A204.1 (cell line): ENCODE data around the gene SERPINB13.
"Not testable (repeated sequence)": the region's sequence is repeated elsewhere in the genome, so short reads cannot be mapped to it uniquely, and the experiment has no call there.

Source experiments
- FAIRE-seq: peaks from 2 replicates; lab custom pipeline; 2012; peaks lifted over from hg19 to GRCh38; lab: Jason Lieb, UNC

SERPINB13 gene

DNA sequence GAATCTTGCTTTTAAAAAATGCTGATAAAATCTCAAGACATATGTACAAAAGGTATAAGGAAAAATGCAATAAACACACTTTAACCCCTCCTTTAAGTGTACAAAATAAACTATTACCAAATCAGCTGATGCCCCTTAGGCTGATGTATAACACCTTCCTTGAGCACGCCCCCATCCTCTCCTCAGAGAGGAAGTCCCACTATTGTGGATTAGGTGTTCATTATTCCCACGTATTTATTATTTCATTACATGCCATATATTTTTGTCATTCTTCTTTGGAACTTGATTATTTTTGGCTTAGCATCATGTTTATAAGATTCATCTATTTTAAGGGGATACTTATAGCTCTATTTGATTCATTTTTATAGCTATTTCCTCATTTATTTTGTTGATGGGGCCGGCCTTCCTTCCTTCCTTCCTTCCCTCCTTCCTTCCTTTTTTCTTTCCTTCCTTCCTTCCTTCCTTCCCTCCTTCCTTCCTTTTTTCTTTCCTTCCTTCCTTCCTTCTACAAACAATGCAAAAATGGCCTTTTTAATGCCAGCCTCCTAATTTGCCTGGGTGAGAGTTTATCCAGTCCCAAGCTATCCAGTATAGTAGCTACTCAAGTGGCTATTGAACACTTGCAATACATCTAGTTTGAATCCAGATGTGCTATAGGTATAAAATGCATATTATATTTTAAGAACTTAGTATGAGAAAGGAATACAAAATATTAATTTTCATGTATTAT is 4.0 kb downstream of the SERPINB13 start:
- FAIRE-seq = no peak

DNA sequence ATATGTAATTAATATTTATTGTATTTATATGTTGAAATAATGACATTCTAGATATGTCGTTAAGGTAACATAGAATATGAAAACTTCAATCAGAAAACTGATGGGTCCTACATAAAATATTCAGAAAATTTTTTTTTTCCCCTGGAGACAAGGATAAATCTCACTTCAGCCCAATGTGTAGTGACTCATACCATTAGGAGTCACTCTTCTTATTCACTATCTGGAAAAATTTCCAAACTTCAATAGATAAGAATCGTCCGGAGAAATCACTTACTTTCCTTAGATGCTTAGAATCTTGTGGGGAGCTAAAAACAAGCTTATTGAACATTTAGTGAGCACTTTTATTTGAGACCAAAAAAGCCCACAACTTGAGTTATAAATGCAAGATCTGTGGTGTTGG is 4.6 kb downstream of the SERPINB13 start:
- FAIRE-seq = no peak

- no peak for FAIRE-seq
Measured at GRCh38 chr18:63592471-63592870, 5.3 kb downstream of the SERPINB13 start.

GRCh38 chr18:63596964-63597363 is 9.8 kb downstream of the SERPINB13 start:
- no peak for FAIRE-seq

- no peak for FAIRE-seq
Measured at GRCh38 chr18:63603355-63603754, 16.2 kb downstream of the SERPINB13 start.

GRCh38 chr18:63603772-63604171 is 16.6 kb downstream of the SERPINB13 start:
- FAIRE-seq = no peak

- no peak for FAIRE-seq
Measured at GRCh38 chr18:63604791-63605567, 17.8 kb downstream of the SERPINB13 start.

DNA sequence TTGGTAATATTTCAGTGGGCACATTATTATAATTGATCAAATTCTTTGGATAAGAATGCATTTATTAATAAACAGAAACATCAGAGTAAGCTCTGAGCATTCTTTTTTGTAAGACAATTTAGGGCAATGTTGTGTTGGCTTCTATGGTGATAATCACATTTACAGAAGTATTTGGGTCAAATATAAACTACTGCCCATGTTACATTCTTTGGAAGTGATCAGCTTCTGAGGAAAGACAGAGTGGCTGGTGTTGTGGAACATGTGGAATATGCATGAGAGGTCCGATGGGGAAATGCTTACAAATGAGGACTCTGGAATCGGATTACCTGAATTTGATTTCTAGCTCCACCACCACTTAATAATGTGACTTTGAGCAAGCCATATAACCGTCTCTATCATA is 19.4 kb downstream of the SERPINB13 start:
- no peak for FAIRE-seq

- no peak for FAIRE-seq
Measured at GRCh38 chr18:63613420-63613819, 26.3 kb downstream of the SERPINB13 start.

- no peak for FAIRE-seq
Measured at GRCh38 chr18:63617049-63617914, 30.1 kb downstream of the SERPINB13 start.

GRCh38 chr18:63617915-63618234 is 30.7 kb downstream of the SERPINB13 start:
- FAIRE-seq = no peak

GRCh38 chr18:63619661-63620060 is 32.5 kb downstream of the SERPINB13 start:
- FAIRE-seq = no peak

DNA sequence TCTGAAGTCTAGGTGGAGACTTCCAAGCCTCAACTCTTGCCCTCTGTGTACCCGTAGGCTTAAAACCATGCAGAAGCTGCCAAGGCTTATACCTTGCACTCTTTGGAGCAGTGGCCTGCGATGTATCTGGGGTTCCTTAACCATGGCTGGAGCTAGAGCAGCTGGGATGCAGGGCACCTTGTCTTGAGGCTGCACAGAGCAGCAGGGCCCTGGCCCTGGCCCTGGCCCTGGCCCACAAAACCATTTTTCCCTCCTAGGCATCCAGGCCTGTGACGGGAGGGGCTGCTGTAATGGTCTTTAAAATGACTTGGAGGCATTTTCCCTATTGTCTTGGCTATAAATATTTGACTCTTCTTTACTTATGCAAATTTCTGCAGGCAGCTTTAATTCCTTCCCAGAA is 37.7 kb downstream of the SERPINB13 start:
- FAIRE-seq = no peak

DNA sequence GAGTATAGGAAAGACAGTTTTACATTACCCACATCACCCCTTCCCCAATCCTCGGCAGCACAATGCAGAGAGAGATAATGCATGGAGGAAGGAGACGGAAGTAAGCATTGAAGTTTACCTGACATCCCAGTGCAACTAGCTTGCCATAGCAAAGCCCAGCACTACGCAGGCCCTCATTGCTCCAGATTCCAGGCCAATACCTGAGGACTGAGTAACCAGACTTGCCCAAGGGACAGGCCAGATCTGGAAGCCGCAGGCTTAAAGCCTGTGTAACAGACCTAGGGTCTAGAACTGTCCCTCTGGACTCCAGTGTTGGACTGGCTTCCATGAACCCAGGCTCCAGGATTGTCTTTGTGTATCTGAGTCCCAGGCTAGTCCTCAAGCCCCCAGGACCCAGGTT is 39.3 kb downstream of the SERPINB13 start:
- no peak for FAIRE-seq

- no peak for FAIRE-seq
Measured at GRCh38 chr18:63627819-63628218, 40.7 kb downstream of the SERPINB13 start.

DNA sequence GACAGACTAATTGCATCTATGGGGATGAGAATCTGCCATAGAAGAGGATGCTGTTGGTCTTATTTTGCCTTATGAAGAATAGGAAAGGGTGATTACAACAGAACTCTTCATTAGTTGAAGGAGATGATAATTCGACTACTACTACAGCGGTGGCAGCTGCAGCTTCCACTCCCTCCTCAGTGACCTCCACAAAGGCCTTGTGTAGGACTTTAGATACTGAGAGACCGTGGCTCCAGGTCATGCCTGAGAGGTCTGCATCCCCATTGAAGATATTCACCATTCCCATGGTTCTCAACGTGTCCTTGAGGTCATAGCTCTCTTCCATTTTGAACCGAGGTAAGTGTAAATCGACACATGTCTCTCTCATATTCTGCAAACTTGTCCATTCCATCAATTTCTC is 50.6 kb downstream of the SERPINB13 start:
- FAIRE-seq = no peak

GRCh38 chr18:63641157-63641680 is 54.1 kb downstream of the SERPINB13 start:
- FAIRE-seq = not testable (repeated sequence)

DNA sequence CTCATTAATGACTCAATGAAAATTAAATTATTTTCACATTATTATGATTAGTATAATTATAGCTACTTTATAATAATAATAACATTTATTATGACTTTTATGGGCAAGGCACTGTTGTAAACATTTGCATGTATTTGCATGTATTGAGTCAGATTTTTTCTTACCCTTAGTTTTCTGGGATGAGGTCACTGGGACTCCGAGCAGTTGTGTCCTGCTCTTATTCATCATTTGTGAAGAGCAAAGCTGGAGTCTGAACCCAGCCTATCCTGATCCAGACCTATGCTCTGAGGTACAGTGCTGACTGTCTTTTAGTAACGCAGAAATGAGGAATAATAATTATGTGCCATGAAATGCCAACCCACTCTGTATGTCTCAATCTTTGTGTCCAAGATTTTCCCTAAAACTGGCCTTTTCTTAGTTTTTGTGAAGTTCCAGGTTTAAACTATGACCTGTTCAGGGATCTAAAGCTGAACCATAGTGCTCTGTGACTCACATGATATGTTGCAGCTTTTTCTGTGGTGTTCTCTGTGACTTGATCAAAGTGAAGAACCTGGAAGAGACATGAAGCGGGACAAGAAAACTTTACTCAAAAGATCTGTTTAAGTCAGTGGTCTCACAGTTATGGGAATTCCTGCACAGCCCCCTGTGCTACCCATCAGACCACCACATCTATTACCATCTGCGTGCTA is 55.7 kb downstream of the SERPINB13 start:
- FAIRE-seq = not testable (repeated sequence)

- FAIRE-seq = not testable (repeated sequence)
Measured at GRCh38 chr18:63644142-63644541, 57.0 kb downstream of the SERPINB13 start, which contains the start of gene SERPINB4. Gene SERPINB4 (minus strand): TSS chr18:63644256. CDS start chr18:63643577, 679 bp downstream.

DNA sequence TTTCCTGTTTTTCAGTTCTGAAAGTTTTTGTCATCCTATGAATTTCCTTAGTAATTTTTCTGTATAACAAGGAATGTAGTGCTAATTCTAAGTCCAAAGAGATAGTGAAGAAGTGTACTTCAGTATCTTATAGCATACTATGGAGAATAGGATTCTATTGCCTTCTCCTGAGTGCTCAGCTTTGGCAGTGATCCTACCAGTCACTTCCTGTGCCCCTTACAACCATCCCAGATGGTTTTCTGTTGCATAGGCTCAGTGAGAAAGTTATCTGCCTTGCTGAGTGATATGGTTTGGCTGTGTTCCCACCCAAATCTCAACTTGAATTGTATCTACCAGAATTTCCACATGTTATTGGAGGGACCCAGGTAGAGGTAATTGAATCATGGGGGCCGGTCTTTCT is 57.6 kb downstream of the SERPINB13 start:
- peak; percentile 40 for FAIRE-seq

DNA sequence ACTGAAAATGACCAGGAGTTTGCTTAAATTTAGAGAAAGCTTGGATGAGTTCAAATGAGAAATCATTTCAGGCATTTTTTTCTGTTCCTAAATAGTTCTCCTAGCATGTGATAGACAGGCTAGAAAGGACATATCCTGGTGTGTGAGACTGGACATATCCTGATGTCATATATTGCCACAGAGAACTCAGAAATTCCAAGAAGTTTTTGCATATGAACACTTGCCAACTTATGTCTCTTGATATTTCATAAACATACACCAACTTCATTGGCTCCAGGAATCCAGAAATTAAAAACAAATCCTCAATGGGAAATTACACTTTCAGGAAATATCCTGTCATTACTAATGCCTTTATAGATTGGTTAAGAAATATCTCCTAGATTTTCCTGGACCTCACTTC is 59.8 kb downstream of the SERPINB13 start:
- no peak for FAIRE-seq

DNA sequence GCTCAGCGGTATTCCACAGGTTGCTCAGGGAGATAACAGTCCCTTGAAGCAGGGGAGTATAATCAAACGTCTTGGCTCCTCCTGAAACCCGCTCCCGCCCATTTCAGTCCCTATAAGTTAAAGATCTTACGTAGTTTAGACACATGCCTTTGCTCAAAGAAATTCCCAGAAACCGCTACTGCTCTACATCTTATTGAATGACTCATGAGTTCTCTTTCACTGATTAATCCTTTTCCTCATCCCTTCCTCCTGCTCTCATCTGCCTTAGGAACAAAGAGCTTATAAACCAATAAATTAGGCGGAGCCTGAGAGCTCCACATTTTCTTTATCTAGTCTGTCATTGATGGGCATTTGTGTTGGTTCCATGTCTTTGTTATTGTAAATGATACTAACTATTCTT is 61.1 kb downstream of the SERPINB13 start:
- no peak for FAIRE-seq
